AG08395 (cell line): ENCODE results near the gene LIPI.
"Not testable (repeated sequence)": the region's sequence is repeated elsewhere in the genome, so short reads cannot be mapped to it uniquely, and the experiment has no call there.

Experiments used
- DNase-seq: peaks from one replicate; pipeline ENCODE4 v3.0.0; 2012; ENCODE audit warnings: mixed read lengths, low spot score

Gene LIPI

GRCh38 chr21:14072761-14073535 is 137.8 kb downstream of the LIPI start:
- no peak for DNase-seq

GRCh38 chr21:14071902-14072734 is 138.6 kb downstream of the LIPI start:
- no peak for DNase-seq

- no peak for DNase-seq
Observed at GRCh38 chr21:14070968-14071367, 139.8 kb downstream of the LIPI start.

- DNase-seq, result no peak
Observed at GRCh38 chr21:14070049-14070893, 140.5 kb downstream of the LIPI start.

- no peak for DNase-seq
Observed at GRCh38 chr21:14064296-14064645, 146.5 kb downstream of the LIPI start.

GRCh38 chr21:14063620-14064295 is 147.0 kb downstream of the LIPI start:
- DNase-seq, result not testable (repeated sequence)

GRCh38 chr21:14062684-14063083 is 148.1 kb downstream of the LIPI start:
- not testable (repeated sequence) for DNase-seq

- not testable (repeated sequence) for DNase-seq
Observed at GRCh38 chr21:14061820-14062219, 148.9 kb downstream of the LIPI start.

- DNase-seq, result not testable (repeated sequence)
Observed at GRCh38 chr21:14058995-14059627, 151.6 kb downstream of the LIPI start.
